Measurements from ENCODE around the gene PAX9. TPM values are rescaled to one million over a fixed set of nuclear protein-coding genes. Genes with fewer than 3 reads are reported as not detected.
A peak's percentile ranks its signal among the peaks of the same experiment; 100 is the strongest.

The PAX9 gene
- total RNA-seq, 1 experiment from 2014 or later, result 14.9 TPM

DNA sequence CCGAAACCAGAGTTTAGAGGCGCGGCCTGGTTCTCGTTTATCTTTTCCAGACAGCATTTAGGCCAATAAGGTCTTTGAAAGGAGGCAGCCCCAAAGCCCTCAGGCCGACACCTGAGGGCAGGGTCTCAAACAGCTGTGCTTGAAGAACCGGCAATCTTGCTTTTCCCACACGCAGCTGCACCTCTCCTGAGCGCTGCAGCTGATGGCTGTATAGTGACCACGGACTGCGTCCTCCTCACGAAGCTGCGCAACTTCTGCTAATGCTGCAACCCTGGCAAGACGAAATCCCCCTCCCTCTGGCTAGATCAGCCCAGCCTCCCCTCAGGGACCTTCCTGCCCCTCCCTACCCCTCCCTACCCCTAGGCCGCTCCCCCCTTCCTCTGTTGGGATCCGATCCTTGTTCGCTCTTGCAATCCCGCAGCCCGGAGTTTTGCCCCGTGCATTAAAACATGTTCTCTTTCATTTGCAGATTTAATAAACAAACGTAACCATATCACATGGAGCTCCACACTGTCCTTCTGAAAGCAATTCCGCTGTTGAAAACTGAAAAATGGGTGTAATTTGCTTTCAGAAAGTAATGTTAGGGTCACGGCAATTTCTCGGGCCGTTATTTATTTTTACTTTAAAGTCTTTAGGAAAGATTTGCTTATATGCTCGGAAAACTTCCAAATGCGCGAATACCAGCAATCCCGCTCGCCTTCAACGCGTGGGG is 4.8 kb upstream of the PAX9 start:
- Histone ChIP-seq H3K9ac (ENCODE audit: low read length) (no peak overlapping the region), H3K79me2 (ENCODE audit: low read length) (no peaks in the 10 kb centered on the region), H3K4me3 (ENCODE audit: low read length) (peak overlapping the region; percentile 68), H3K9me3 (ENCODE audit: low read length) (no peaks in the 10 kb centered on the region), H2AFZ (ENCODE audit: low read length) (peak overlapping the region; percentile 80), H3K4me2 (ENCODE audit: low read length) (peak overlapping the region; percentile 82), H3K27ac (ENCODE audit: low read length) (no peak overlapping the region), H3K27me3 (ENCODE audit: low read length) (no peaks in the 10 kb centered on the region), H3K36me3 (ENCODE audit: low read depth, low read length) (no peaks in the 10 kb centered on the region), H3F3A (ENCODE audit: low read length, unreplicated experiment) (no peaks in the 10 kb centered on the region), H3K9me2 (replicated peaks; ENCODE audit: low read length) (no peaks in the 10 kb centered on the region), H4K20me1 (ENCODE audit: low read length) (no peaks in the 10 kb centered on the region), H3K4me1 (ENCODE audit: insufficient read depth, low read length) (peaks cover 22% of the 10 kb centered on the region)
- no TSS peak for BruUV-seq (replicated peaks)
- ATAC-seq (no peak), DNase-seq (no peak)
- TF ChIP-seq EZH2 (IDR thresholded peaks at IDR 0.05; ENCODE audit: low read length, unreplicated experiment) (no peak), EZH2phosphoT487 (IDR thresholded peaks at IDR 0.05; ENCODE audit: borderline replicate concordance, low read length) (no peak)
- intact Hi-C loops (cut with micrococcal nuclease), result loop anchor here (2.0 kb wide), 1 partner anchor 460 kb away; no protein-coding TSS in a partner anchor
- ChIA-PET POLR2A (ENCODE audit: unreplicated experiment) (interaction anchor here (0.6 kb wide), 1 partner anchor 456 kb away, joined by 4 read pairs; no protein-coding TSS in a partner anchor), CTCF (interaction anchor here (0.6 to 2.0 kb wide), 4 partner anchors 103 to 460 kb away, joined by 3 to 6 read pairs (median 4); no protein-coding TSS in a partner anchor)

DNA sequence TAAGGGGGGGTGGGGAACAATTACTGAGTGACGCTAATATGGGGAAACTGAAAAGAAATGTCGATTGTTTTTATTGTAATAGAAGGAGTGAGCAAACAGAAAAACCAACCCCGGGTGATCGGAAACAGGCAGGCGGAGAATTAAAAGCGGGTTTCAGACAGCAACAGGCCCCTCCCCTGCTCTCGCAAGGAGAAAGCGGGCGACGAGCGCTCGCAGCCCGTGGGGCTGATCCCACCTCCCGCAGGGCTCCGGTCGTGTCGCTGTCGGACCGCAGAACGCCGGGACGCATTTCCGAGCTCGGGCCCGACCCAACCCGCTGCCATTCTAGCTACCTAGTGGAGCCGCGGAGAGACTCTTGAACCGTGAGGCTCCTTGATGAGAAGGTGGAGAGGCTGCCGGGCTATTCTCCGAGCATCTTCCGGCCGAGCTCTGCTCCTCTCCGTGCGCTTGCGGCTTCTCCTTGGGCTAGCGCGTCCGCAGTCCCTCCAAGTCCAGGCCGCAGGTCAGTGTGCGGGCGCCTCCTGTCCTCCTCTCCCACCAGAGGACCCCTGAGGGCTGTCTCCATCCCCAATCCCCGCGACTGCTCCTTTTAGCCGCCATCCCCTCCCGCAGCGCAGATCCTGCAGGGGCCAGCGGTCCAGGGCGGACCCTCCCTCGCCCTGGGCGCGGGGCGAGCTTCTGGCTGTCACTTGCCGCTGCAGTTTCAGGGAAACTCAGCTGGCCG is 4.1 kb upstream of the PAX9 start:
- POLR2A ChIA-PET (ENCODE audit: unreplicated experiment), result interaction anchor here (0.5 to 0.6 kb wide), 3 partner anchors 284 to 488 kb away, joined by 4 read pairs; no protein-coding TSS in a partner anchor
- H3K36me3 ChIP-seq (ENCODE audit: low read depth, low read length), result no peaks in the 10 kb centered on the region
- H3K27ac ChIP-seq (ENCODE audit: low read length), result no peak overlapping the region
- H3K79me2 ChIP-seq (ENCODE audit: low read length), result peaks cover 5% of the 10 kb centered on the region
- no peak for TF ChIP-seq EZH2phosphoT487 (IDR thresholded peaks at IDR 0.05; ENCODE audit: borderline replicate concordance, low read length)
- TF ChIP-seq, protein P1, sequence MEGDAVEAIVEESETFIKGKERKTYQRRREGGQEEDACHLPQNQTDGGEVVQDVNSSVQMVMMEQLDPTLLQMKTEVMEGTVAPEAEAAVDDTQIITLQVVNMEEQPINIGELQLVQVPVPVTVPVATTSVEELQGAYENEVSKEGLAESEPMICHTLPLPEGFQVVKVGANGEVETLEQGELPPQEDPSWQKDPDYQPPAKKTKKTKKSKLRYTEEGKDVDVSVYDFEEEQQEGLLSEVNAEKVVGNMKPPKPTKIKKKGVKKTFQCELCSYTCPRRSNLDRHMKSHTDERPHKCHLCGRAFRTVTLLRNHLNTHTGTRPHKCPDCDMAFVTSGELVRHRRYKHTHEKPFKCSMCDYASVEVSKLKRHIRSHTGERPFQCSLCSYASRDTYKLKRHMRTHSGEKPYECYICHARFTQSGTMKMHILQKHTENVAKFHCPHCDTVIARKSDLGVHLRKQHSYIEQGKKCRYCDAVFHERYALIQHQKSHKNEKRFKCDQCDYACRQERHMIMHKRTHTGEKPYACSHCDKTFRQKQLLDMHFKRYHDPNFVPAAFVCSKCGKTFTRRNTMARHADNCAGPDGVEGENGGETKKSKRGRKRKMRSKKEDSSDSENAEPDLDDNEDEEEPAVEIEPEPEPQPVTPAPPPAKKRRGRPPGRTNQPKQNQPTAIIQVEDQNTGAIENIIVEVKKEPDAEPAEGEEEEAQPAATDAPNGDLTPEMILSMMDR (conservative IDR thresholded peaks at IDR 0.05; ENCODE audit: low read depth, low read length), result 0 out of 2 replicates have a peak, but pooled peaks have one; percentile 12
- H3F3A ChIP-seq (ENCODE audit: low read length, unreplicated experiment), result no peaks in the 10 kb centered on the region
- no peaks in the 10 kb centered on the region for H3K9me2 ChIP-seq (replicated peaks; ENCODE audit: low read length)
- ATAC-seq (0 out of 2 replicates have a peak, but pooled peaks have one; percentile 1), DNase-seq (peak; percentile 51)
- BruUV-seq (replicated peaks), result no TSS peak
- H3K9me3 ChIP-seq (ENCODE audit: low read length), result no peaks in the 10 kb centered on the region
- H3K4me2 ChIP-seq (ENCODE audit: low read length), result peak overlapping the region; percentile 82
- H3K4me3 ChIP-seq (ENCODE audit: low read length), result peak overlapping the region; percentile 68
- H3K4me1 ChIP-seq (ENCODE audit: insufficient read depth, low read length), result peaks cover 19% of the 10 kb centered on the region
- CTCF ChIA-PET, result interaction anchor here (0.6 to 2.0 kb wide), 4 partner anchors 68 to 460 kb away, joined by 3 to 6 read pairs (median 4); no protein-coding TSS in a partner anchor
- H2AFZ ChIP-seq (ENCODE audit: low read length), result peak overlapping the region; percentile 80
- no peaks in the 10 kb centered on the region for H4K20me1 ChIP-seq (ENCODE audit: low read length)
- H3K9ac ChIP-seq (ENCODE audit: low read length), result no peak overlapping the region
- intact Hi-C loops (cut with micrococcal nuclease), result loop anchor here (2.0 kb wide), 1 partner anchor 459 kb away; no protein-coding TSS in a partner anchor
- no peaks in the 10 kb centered on the region for H3K27me3 ChIP-seq (ENCODE audit: low read length)
